GM21423 (cell line): Measurements from ENCODE around the gene SKAP1.
"Not testable (repeated sequence)": the region's sequence is repeated elsewhere in the genome, so short reads cannot be mapped to it uniquely, and the experiment has no call there.

Experiments used
- ATAC-seq: cut with Tn5 transposase; IDR thresholded peaks from one replicate; pipeline ENCODE4 v1.9.1; 2021; ENCODE audit warnings: mild to moderate bottlenecking, moderate library complexity; ENCODE audit not compliant: unreplicated experiment

SKAP1 gene

DNA sequence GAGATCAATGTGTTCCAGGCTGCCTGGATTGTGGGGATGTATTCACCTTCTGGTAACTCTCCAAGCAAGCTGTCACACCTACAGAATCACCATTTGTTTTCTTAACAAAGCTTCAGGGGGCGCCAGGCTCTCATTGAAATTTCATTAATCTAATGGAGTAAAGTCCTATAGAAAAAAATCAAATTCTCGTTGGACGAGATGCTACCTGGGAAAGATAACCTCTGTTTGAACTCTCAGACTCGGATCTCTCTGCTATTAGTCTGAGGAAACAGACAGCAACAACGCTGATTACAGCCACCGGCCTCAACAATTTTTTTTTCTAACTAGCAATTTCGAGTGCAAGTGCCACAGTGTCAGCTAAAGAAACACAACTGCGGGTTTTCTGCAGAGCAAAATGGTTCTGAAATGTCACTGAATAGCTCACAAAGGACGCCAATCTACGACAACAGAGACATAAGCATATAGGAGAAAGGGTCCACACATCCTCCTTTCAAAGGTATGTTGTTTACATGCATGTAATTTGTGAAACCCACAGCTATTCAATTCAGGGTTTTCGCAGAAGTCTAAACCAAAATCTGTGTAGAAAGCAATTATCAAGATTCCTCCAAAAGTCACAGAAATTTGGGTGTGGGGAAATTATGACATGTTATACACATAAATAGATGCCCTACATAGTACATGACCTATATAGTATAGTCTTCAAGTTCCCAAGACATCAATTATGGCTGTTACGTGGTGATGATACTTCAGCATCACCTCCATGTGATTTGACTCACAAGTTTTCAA lies 135.8 kb downstream of the SKAP1 start:
- ATAC-seq: no peak

DNA sequence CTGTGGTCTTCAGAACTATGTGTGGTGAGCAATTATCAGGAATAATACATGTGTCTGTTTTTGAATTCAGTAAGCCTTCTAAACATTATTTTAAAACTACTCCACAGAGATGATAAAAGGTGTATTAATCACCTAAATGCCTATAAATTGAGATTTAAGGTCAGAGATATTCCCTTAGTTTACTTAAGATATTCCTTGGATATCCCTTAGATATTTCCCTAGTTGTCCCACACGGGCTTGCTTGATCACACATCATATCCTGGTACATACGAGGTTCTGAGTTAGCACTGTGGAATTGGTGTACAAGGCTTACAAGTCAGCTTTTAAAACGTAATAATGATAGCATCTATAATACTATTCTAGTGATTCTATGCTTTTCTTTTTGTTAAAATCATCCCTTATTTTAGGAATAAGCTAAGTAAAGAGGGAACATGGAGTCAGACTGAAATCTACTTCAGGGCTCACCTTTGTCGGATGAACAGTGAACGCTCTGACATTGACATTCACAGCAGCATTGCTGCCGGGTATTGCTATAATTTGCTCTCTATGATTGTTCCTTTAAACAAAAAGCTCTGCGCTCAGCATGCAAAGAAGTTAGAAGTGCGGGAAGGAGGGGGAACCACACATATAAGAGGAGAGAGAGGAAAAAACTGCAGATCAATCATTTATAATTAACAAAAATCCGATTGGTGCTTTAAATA lies 136.5 kb downstream of the SKAP1 start:
- no peak for ATAC-seq

DNA sequence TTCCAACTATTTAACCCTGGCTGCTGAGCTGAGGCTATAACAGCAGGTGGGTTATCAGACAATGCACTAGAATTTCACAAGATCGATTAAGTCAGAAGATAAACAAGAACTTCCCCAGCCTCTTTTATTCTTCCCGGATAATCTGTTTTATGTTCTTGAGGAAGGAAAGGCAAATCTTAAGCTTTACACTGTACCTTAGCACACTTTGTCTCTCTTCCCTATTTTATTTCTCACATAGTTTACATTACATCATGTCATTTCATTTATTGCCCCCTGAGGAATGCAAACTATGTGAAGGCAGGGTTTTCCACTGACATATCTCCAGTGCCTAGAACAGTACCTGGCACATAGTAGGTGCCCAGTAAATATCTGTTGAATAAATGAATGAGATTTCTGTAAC lies 139.6 kb downstream of the SKAP1 start:
- no peak for ATAC-seq

DNA sequence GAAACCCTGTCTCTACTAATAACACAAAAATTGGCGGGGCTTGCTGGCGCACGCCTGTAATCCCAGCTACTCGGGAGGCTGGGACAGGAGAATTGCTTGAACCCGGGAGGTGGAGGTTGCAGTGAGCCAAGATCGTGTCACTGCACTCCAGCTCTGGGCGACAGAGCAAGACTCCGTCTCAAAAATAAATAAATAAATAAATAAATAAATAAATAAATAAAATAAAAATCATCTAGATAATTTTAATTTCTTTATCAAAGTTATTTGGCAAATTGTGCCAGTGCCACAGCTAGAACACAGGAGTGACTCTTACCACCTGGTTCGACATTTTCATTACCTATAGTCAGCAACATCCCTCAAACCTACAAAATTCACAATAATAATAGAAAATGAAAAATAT lies 143.1 kb downstream of the SKAP1 start:
- not testable (repeated sequence) for ATAC-seq

DNA sequence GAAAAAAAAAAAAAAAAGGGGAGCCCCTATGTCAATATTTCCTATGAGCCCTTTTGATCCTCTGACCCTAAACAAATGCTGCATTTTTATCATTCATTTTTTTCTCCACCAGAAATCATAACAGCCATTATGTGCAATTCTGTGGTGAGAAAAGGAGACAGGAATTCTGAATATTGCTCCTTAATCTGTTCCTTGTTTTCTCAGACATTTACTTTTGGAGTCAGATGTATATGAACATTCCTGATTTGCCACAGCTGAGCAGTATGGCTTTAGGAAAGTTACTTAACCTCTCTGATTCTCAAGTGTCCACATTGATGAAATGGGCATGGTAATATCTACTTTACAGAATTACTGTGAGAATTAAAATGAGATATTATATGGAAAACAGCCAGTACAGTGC lies 144.4 kb downstream of the SKAP1 start:
- ATAC-seq: no peak

DNA sequence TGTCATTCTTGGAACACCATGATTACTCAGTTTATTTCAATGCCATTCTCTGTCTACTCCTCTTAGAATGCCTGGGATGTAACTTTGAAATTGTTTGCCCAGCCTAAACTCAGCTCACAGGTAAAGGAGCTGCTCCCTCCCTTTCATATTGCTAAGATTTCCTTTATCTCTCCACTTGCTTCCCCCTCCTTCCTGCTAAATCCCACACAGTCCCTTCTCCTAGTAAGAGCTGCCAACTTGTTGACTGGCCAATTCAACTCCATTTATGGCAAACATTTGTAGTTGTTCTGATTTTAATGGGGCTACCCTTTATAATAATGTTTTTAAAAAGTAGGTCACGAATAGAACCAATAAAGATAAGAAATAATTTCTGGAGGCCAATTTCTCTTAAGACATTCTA lies 146.1 kb downstream of the SKAP1 start:
- no peak for ATAC-seq

DNA sequence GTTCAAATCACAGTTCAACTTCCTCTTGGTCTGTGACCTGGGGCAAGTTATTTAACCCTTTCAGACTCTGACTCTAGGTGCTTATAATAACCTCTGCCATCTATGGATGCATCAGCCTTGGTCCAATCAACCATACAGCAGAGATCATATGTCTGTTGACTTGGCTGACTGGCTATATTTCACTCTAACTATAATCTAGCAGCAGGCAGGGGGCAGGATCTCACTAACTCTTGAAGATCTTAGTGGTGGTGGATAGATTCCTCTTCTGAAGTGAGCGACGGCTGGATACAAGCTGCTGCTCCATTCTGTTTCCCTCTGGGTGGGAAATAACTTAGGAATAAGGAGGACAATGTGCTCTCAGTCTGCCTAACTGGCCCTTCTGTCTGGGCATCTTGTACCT lies 146.6 kb downstream of the SKAP1 start:
- no peak for ATAC-seq

DNA sequence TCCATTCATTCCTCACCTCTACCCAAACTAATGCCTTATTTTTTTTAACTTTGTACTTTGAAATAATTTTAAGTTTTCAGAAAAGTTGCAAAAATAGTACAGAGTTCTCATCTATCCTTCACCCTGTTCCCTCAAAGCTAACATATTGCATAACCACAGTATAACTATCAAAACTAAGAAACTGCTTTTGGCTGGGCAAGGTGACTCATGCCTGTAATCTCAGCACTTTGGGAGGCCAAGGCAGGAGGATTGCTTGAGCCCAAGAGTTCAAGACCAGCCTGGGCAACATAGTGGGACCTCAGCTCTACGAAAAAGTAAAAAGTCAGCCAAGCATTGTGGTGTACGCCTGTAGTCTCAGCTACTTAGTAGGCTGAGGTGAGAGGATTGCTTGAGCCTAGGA lies 147.7 kb downstream of the SKAP1 start:
- ATAC-seq: no peak

DNA sequence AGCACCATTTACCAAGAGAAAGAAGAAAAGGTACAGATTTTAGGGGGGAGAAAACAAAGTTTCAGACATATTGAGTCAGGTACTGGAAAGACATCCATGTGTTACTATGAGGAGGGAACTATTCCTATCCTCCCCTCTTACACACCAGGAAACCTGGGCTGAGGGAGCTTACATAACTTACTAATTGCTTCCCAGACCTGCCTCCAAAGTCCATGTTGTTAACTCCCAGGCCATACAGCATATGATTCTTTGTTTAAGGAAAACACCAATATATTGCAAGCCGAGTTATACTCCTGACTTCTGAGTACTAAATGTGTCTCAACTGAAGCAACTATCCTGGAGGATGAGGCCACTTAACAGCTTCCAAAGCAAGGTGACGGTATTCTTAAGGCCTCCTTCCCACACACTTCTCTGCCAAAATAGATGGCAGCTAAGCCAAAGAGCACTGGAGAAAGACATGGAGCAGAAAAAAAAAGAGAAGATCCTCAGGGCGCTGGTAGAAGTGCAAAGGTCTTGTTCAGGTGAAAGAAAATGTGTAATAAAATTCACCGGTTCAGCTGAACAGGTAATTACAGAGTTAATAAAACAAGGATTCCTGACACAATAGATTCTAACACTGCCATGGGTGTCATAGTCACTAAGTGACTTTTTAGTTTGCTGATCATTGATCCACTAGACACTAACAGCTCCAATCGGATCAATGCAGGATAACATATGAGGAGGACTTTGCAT lies 151.1 kb downstream of the SKAP1 start:
- no peak for ATAC-seq

DNA sequence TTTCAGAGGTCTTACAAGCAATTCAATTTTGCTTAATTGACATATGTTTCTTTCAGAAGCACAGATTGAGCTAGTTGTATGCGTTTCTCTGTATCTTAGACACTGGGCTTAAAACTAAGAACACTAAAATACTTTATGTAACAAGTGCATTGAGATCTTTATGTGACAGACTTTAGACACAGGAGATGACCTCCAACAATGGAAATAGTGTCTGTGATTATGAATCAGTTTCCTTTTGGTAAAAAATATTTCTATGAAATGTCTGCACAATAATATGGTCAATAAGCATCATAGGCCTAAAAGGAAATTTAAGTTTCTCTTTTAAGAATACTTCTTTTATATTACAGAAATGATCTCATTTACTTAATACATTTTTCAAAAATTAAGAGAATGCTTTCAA lies 153.2 kb downstream of the SKAP1 start:
- ATAC-seq: no peak

DNA sequence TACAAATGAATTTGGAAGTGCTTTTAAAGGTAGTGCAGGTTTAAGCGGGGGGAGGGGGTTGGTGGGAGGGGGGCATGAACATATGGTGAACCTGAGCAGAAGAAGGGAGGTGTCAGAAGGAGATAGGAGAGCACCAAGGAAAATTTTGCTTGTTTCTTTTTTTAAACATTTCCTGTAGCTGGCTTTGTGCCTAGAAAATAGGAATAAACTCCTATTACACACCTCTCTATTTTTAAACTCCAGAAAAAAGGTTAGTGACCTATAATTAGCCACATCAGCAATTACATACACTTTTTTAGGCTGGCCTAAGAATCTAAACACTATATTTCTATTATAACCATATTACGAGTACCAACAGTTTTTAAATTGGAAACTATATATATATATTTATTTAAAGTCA lies 159.1 kb downstream of the SKAP1 start:
- no peak for ATAC-seq

DNA sequence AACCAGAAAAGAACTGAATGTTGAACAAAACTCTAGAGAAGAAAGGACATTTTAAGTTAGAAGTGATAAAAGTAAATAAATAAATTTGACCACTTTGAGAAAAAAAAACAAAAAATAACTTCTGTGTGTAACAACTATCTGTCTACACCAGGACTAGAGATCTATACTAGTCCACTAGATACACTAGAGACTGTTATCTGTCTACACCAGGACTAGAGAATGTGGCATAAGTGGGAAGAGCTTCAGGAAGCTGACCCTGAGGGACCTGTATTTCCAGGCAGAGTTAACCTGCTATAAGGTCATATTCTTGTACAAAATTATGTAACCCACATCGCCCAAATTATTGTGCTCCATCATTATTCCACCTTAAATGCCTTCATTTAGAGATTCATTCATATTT lies 160.8 kb downstream of the SKAP1 start:
- ATAC-seq: no peak

DNA sequence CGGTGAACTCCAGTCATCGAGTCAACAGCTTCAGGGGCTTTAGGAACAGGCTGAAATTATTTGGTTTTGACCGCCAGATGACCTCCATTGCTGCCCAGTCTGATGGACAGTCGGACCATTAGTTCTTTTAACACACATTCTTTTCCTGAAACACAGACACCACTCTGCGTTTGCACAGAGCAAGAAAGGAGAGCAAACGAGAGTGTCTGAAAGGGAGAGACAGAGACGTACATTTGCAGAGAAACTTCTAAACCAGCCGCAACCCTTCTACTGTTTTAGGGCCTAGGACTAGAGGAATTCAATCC lies 166.3 kb downstream of the SKAP1 start:
- ATAC-seq: no peak

DNA sequence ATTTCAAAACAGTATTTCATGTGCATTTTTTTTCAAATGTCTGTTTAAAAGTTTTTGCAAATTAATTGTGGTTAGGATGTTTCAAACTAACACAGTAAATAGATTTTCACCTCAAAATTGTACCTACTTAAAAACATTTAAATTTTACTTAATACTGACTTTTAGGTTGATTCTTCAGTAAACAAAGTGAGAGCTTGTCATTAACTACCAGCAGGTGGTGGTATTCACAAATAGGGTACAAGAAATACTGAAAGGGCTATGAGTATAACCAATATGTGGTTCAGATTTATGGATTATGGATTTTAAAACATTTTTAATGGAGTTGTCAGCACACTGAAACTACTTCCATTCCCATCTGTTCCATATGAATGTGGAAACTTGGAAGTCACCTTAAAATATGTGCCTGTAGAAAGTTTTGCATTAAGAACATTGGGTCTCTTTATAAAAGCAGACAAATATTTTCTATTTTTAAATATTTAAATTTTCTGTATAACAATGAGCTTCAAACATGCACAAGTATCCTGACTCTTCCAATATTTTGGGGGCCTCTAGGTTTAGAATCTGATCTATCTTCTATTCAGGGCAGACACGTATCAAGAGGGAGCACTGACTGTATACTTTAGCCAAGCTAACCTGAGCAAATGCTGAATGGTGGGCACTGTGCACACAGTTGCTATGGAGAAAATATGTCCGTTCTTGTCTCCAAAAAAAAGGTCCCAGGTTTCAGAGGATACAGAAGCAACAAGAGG lies 166.9 kb downstream of the SKAP1 start:
- no peak for ATAC-seq

DNA sequence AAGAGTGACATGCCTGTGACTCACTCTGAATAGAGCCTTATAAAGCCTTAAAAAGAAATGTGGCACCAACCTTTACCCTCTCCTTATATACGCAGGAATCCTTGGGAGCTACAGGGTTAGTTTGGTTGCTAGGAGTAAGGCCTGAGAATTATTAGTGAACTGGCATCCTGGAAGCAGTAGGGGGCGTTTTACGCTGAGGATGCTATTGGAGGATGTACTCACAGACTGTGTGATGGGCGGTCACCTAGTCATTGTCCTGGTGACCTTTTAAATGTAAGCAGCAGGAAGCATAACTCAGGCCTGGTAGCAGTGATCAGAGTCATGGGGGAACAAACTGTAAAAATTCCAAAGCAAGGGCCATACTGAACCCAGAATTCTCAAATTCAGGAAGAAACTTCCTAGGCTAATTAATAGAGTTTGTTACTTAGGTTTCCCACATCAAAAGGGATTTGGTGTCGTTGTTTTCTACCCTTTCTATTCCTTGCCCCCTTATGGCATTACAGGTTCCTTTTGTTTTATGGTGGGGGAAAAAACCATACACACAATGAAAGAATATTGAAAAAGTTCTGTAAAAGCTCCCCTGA lies 168.6 kb downstream of the SKAP1 start:
- no peak for ATAC-seq

DNA sequence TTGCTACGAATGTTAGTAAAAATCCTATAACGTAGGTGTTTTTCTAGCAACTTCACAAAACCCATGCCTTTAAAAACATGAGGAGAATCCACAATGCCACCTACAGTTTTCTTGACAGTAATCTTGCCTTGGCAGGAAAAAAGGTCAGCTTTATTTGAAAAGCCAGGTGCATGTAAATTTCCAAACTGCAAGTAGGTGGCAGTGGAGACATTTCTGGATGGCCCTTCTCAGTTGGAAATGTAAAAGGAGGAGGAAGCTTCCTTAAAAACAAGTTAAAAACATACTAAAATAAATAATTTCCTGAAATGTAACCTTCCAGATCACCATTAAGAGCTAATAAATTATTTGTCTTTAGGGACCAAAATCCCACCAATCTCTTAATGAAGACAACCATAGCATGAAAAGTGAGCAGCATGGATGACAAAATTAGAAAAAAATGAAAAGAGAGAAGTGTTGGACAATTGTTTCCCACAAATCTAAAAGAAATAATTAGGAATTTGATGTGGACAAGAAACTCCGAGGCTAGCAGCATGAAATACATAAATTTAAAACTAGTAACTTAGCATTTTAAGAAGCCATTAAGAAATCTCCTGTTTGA lies 170.2 kb downstream of the SKAP1 start:
- ATAC-seq: no peak

DNA sequence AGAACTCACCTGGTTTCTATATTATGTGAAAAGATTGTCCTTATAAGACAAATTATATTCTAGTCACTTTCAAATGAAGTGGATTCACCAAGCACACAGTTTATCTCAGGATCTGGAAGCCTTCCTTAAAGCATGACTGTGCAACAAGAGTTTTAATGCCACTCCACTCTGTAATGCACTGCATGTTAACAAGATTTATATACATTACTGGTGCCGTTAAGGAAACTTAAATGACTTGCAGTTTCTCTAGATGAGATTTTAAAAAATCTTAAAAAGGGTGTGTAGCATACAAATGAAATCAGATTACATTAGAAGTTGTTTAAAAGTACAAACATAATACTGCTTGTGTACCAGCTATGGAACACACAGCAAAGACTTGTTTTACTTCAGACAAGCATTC lies 171.7 kb downstream of the SKAP1 start:
- no peak for ATAC-seq

DNA sequence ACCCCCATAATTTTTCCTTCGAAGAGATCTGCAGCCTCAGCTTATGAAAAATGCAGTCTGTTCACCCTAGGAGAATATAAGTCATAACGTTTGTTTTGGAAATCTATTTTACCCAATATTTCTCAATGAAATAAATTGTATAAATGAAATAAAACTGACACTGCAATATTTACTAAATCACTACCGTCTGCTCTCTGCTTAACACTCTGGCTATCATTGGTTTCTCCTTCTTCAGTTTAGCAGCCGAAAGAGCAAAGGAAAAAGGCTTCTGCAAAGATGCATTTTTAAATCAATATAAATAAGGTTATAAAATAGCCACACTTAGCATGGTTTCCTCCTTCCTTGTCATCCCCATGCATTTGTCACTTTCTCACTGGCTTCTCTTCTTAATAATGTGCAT lies 174.3 kb downstream of the SKAP1 start:
- no peak for ATAC-seq

DNA sequence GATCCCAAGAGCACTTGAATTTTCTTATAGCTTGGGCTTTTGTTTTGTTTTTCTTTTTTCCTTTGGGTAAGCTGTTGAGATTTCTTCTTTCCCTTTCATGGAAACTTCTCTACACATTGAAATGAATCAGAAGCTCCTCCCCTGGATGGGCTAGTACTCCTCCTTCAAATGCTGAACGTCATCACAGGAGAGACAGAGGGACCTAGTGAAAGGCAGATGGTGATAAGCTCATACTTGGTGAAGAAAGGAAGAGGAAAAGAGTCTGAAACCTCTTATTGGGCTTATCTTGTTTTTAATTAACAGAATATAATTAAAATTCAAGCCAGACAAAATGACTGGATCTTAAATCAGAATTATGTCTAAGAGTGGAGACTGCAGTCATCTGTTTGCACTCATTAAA lies 175.1 kb downstream of the SKAP1 start:
- ATAC-seq: no peak

DNA sequence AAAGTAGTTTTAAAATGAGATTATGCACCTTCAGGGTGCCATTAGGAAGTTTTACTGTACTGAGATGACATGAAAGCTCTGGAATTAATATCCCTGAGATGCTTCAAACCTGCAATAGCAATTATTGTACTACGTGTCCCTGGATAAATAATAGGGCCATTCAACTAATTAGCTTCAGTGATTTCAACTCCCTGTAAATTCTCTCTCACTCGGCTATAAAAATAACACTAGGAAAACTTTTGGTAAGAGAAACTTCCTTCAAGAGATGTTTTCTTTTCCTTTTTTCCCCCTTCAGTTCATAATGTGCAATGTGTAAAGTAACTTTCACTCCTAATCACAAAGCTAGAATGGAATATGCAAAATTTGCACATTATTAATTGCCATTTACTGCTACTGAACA lies 176.0 kb downstream of the SKAP1 start:
- no peak for ATAC-seq

DNA sequence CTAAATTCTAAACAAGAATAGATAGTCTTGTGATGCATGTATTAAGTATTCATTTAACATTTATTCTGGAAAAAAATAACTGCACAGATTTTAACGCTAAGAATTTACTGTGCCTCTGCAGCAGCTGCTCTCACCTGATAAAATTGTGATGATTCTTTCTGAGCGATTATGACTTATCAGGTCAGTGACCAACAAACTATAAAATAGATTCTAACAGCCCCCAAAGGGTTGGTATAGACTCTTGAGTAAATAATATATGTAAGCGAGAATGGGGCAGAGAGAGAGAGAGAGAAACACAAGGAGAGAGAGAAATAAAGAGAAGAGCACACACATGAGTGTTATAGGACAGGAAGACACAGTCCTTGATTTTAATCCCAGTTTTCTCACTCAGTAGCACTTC lies 178.1 kb downstream of the SKAP1 start:
- no peak for ATAC-seq
